GM19025 (cell line): ENCODE results near the gene ADISSP.

Experiments
- ATAC-seq: cut with Tn5 transposase; IDR thresholded peaks from one replicate; pipeline ENCODE4 v1.9.1; 2021; ENCODE audit warnings: mild to moderate bottlenecking, low read depth, moderate library complexity; ENCODE audit not compliant: unreplicated experiment

Gene ADISSP

DNA sequence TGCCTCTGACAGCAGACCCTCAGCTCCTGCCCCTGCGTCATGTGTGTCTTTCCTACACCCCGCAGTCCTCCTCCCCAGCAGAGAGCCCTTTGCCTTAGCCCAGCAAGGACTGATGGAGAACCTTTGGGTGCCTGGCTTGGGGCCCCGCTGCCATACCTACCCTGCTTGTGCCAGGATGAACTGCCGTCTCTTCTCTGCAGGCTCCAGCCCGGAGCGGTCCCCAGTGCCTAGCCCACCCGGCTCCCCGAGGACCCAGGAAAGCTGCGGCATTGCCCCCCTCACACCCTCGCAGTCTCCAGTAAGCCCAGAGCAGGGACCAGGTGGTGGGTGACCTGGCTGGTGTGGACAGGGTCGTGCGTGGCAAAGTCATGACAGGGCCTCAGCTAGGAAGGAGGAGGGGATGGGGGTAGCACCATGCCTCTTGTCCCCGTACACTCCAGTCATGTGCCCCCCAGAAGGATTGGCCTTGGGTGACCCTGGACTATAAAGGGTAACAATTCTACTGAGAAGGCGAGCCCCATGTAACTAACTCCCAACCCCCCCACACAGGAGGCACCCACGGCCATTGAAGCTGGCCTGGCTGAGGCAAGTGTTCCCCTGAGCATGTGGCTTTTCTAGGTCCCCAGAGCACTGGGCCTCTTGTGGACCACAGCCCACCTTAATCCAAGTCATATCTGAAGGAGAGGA is 26.8 kb downstream of the ADISSP start:
- ATAC-seq: no peak

DNA sequence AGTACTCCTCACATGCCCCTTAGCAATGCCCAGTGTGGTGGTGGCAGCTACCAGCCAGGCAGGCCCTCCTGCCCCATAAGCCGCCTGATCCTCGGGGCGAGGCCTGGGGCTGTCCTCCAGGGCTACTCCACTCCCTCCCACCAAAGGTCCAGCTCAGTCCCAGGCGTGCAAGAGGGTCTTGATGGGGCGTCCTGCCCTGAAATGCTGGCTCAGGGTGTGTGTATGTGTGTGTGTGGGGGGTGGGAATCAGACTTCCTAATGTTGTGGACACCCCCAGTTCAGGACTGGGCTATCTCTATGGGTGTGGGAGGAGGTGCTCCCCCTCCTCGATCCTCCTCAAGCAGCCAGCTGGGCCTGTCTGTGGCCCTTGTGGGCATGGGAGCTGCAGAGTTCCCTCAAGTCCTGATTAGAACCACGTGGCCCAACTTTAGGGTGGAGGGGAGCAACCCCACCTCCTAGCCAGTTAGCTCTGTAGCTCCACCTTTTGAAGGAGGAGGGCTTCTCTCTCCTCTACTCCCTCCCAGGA is 27.6 kb downstream of the ADISSP start:
- ATAC-seq: no peak

DNA sequence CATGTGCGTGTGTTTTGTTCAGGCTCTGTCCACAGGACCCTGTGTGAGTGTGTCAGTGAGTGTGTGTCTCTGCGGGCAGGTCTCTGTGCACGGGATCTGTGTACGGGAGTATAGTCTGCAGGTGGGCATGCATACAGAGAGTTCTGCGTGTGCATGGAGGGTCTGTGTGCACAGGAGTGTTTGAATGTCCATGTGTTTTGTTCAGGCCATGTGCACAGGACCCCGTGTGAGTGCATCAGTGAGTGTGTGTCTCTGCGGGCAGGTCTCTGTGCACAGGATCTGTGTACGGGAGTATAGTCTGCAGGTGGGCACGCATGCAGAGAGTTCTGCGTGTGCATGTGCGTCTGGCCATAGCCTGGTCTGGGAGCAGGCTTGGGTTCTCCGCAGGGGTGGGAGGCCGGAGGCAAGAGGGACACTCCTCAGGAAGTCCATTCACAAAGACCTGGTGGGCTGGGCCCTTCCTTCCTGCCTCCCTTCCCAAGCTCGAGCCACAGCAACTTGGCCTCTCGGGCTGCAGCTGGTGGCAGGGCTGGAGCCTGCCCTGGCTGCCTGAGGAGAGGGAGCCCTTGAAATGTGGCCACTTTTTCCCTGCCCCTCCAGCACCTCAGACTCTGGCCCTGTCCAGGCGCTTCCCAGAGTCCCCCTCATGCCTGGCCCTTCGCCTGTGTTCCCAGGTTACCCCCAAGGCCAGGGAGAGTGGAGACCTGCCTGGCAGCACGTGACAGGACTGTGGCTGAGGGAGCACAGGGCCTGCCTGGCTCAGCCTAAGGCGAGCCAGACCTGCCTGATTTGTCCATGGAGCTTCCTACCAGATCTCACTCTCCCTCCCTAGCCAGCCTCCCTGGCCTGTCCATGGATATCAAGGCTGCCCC is 28.3 kb downstream of the ADISSP start:
- ATAC-seq: no peak

DNA sequence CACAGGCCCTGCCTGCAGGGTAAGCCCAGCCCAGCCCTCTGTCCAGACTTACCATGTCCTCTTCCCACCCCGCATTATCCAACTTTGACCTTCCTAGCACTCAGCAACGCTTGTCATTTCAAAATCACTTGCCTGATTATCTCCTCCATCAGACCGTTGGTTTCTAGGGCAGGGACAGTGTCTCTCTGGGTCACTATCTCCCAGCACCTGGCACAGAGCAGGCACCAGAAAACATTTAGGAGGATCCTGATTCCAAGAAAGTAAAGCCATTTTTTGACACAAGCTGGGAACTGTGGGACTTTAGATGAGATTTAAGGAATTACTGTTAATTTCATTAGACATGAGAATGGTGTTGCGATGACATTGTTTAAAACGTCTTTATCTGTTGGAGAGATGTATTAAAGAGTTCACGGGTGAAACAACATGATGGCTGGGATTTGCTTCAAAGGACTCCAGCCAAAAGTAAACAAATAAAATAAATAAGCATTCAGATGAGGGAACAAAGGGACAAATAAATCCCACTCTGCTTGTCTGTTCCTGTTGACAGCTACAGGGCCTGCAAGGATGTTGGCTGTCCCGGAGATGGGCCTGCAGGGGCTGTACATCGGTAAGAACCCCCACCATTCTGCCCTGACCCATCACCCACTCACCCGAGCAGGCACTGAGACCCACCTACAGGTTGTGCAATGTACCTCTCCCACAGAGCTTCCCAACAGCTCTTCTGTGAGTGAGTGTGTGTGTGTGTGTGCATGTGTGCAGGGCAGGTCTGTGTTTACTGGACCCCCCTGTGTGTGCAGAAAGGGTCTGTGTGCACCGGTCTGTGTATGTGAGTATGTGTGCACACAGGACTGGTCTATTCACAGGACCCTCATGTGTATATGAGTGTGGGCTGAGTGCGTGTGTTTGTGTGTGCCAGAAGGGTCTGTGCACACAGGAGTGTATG is 29.2 kb downstream of the ADISSP start:
- no peak for ATAC-seq

DNA sequence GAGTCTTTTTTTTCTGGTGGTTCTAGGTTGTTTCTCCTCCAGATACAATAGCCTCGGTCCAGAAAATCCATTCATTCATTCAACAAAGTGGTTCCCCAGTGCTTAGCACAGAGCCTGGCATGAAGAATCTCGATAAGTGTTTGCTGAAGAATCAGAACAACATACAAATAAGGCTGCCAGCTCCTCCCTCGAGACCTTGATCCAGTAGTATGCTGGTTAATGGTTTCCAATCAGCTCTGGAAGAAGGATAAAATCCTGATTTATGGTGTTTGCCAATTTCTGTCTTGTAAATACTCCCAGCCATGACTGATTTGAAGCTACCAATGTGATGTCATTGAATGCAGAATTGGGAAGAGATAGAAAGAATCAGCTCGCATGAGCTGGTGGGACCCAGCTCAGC is 31.8 kb downstream of the ADISSP start:
- no peak for ATAC-seq

DNA sequence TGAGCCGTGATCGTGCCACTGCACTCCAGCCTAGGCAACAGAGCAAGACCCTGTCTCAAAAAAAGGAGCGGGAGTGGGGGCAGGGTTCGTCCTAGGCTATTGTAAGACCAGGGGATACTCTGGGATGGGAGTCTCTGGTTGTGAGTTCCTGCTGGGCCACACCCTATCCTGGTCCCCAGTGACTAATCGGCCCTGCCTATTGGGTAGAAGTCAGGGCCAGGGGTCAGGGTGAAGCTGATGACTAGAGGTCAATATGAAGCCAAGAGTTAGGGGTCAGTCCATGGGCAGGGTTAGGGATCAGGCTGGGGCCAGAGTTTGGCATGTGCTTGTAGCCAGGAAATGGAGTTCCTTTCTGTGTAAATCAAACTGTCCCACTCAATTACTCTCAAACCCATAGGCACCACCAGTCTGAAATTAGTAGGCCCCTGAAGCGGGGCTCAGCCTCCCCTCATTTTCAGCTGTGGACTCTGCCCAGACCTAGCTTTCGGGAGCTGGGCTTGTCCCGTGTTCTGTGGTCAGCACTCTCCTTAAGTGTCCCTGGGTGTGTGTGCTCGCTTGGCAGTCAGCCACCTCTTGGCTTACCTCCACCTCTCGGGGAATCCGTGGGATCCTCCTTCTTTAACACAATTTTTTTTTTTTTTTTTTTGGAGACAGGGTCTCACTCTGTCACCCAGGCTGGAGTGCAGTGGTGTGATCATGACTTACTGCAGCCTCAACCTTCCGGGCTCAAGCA is 33.3 kb downstream of the ADISSP start:
- no peak for ATAC-seq

DNA sequence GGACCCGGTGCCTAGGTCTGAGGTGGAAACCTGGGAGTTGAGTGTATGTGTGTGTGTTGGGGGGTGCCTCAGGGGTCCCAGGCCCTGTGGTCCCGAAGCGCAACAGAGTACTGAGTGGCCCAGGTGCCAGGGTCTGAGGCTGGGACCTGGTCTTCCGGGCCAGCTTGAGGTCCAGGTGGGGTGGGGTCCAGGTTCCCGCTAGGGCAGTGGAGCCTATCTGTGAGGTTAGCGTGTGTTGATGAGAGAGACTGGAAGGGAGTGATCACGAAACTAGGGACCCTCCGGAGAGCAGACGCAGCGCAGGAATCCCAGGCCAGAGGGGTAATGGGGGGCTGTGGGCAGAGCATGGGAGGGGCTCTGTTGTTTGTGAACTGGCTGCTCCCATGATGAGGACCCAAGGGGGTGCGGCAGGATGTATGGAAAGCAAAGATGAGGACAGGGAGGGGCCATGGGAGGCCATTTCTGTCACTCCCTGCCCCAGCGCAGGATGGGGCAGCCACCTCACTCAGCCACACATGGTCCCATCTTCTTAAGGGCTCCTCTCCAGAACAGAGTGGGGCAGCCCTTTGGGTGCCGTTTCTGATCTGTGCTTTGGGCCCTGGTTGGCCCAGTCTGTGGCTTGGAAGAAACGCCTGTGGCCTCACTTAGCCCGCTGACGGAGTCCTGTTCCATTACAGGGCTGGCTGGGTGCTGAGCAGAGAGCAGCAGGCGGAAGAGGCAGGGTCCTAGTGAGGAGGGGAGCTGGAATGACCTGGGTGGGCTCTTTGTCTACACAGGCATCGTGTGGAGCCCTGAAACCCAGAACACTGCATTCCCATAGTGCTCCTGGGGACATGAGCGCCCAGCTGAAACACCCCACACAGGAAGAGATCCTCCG is 34.2 kb downstream of the ADISSP start:
- no peak for ATAC-seq

DNA sequence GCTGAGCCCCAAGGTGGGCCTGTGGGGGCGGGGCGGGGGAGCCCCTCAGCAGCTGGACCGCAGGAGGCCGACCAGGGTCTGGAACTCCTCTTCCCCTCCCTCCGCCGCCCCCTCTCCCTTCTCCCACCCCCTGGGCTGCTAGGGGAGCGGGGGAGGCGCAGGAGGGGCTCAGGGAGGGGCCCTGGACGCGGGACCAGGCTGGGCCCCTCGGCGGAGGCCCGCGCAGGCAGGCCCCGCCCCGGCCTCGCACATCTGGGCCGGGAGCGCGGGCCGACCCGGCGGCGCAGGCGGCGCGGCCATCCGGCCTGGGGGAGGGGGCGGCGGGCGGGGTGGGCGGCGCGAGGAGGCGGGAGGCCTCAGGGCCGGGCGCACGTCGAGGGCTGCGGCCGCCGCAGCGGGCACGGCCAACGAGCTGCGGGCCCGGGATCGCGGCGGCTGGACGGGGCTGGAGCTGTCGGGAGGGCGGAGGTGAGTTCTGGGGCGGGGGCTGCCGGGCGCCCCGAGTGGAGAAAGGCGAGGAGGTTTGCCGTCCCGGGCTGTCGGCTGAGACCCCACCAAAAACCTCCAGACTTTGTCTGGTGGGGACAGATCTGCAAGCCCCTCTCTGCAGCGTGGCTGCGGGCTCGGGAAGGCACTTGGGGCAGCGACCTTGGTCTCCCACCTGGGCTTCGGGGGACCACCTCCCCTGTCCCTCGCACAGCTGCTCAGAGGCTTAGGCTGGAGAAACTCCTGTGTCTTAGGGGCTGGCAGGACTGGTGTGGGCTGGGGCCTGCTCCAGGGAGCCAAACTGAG is 35.0 kb downstream of the ADISSP start, which contains the start of gene HSPA12B:
Gene HSPA12B (plus strand): TSS at position 359 of the 792 bp plus-strand sequence. CDS start 5,990 bp downstream, outside the sequence.
- ATAC-seq: no peak

DNA sequence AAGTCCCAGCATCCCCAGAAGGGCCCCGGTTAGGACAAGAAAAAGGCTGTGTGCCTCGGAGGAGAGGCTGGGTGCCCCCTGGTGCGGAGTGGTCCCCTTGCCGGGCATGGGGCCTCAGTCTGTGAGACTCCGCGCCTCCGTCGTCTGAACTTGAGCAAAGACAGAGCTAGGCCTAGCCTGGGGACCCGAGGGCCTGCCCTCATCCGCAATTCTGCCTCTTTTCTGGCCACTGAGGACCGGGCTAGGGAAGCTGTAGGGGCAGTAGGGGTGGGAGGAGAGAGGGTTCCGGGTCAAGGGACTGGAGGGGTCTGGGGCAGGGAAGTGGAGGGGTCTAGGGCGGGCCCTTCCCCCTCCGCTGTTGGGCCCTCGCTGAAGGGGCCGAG is 35.6 kb downstream of the ADISSP start:
- no peak for ATAC-seq

DNA sequence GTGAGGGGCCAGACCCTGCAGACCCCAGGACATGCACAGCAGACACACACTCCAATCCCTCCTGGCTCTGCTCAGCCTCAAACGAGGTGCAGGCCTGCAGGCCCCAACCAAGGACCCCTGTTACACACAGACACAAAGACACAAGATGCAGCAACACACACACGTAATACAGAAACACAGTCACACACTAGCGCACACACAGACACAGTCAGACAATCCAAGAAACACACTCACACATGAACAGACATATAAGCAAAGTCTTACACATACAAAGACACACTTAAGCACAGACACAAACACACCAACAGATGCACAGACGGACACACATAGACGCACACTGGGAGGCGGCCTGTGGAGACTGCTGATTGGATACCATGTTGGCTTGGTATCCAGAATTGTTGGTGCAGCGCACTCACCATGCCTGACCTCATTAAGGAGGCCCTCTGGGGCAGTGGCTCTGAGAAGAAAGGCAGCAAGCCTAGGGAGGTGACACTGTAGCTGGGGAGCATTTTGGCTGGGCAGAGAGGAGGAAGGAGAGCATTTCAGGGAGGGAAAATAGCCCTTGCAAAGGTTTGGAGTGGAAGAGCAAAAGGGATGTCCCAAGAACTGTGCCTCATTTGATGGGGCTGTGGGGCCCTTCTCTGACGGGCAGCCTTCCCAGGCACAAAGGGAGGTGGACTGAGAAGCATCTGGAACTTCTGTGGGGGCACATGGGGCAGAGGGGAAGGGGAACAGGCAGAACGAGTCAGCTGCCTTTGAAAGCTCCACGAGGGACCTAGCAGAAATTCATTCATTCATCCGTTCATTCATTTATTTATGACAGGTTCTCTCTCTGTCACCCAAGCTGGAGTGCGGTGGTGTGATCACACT is 36.5 kb downstream of the ADISSP start:
- no peak for ATAC-seq

DNA sequence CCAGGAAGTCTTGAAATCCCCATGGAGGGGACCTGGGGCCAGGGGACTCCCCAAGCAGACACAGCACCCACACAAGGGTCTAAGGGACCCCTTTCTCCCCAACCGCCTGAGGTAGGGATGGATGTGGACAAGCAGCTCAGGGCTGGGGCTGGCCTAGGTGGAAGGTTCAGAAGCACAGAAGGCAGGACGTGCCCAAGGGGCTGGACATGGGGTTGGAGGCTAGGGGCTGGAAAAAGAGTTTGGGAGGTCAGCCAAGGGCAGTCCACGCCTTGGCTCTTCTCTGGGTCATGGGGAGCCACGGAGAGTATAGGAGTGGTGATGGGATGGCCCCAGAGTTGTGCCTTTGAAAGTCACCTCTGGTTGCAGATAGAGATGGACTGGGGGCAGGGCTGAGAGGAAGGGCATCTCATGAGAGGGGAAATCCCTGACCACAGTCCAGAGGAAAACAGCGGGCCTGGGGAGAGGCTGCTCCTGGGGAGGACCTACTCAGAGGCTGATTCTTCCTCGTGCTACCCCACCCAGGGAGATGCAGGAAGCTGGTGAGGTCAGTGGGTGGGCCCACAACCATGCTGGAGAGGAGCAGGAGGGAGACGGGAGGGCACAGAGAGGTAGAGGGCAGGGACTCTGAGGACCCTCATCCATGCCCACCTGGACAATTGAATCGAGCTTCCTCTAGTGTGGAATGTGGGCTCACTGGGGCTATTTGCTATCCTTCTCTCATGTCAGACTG is 37.6 kb downstream of the ADISSP start:
- no peak for ATAC-seq

DNA sequence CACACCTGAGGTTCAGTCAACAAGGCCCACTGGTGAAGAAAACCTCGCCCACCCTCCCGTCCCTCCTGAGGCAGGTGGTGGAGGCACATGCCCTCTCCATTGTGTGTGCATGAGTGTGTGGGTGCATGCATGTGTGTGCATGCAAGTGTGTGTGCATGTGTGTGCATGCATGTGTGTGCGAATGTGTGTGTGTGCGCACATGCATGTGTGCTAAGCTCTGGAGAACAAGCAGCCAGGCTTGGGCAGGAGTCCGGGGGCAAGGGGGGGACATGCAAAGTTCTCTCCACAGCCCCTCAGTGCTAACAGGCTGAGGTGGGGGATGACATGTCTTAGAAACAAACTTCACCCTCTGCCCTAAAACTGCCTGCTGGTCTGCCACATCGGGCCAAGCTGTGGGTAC is 38.2 kb downstream of the ADISSP start:
- ATAC-seq: no peak

DNA sequence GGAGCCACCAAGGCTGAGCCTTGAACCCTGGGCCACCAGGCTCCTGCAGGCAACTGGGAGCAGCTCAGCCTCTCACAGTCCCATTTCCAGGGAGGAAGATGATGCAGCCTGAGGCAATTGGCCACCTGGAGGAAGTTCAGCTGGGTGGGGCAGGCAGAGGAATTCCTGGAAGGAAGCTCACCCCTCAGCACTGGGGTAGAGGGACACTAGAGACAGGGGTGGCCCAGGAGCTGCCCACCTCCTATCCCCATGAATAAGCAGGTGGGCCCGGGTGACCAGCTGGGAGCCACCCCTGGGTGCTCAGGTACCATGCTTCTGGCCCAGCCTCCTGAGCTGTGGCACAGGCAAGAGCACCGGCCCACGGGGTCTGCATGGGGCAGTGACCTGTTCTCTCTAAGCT is 38.7 kb downstream of the ADISSP start:
- ATAC-seq: no peak

DNA sequence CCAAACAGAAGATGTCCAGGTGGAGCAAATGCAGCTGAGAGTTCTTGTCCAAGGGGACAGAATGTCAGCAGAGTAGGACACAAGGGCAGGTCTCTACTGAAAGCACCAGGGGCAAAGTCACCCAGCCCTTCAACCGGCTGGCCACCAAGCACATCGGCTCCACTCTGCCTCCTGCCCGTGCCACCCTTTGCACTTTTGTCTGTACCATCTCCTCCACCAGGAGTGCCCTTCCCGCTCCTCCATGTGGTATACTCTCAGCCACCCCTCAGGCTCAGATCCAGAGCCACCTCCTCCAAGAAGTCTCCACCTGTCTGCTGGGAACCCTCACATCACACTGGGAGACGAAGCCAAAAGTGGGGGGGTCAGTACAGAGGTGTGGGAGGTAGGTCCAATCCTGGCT is 39.2 kb downstream of the ADISSP start:
- no peak for ATAC-seq

DNA sequence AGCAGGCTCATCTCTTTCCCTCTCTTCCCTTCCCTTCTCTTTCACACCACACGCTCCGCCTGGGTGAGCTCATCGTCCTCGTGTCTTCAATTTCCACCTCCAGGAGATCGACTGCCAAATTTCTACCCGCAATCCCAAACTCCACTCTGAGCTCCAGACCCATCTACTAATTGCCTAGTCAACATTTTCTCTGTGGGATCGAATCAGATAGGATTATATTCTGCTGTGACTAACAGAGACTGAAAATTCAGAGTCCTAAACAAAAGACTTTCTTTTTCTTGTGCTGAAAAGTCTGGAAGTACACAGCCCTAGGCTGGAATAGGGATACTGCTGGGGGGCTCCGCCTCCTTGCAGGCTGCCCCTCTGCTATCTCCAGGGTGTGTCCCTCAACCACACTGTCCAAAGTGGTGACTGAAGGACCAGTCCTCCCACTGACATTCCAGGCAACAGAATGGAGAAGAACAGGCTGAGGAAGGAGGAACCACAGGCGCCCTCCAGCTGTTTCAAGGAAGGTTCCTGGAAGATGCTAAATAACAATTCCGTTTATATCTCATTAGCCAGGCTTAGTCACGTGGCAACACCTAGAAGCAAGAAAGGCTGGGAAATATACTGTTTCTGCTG is 40.0 kb downstream of the ADISSP start:
- ATAC-seq: no peak

DNA sequence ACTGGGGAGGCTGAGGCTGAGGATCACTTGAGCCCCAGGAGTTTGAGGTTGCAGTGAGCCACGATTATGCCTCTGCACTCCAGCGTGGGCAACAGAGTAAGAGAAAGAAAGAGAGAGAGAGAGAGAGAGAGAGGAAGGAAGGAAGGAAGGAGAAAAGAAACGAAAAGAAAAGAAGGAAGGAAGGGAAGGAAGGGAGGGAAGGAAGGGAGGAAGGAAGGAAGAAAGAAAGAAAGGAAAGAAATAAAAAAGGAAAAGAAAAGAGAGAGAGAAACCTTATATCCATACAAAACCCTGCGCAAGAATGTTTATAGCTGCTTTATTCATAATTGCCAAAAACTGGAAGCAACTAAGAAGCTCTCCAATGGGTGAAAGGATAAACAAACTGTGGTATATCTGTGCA is 43.2 kb downstream of the ADISSP start:
- ATAC-seq: no peak
